Measurements from ENCODE around the gene OTOF. TPM values are rescaled to one million over a fixed set of nuclear protein-coding genes. Genes with fewer than 3 reads are reported as not detected.
"Not testable (repeated sequence)": the region's sequence is repeated elsewhere in the genome, so short reads cannot be mapped to it uniquely, and the experiment has no call there.

The OTOF gene
- total RNA-seq, 2 experiments from 2014 or later = 22.2 to 23.7 TPM

DNA sequence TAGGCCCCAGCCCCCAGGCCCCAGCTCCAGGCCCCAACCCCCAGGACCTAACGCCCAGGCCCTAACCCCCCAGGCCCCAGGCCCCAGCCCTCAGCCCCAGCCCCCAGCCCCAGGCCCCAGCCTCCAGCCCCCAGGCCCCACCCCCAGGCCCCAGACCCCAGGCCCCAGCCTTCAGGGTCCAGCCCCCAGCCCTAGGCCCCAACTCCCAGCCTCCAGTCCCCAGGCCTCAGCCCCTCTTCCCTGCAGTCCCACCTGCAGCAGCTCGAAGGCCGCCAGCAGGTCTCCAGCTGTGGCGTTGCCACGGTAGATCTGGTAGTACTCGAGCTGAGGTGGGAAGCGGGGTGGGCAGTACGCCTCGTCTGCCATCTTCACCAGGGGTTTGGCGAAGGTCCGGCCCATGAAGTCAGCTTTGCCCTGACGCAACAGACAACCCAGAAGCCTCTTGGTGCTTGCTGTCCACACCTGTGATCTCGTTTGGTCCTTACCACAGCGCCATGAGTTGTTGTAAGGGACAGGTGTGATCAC is 3.6 kb downstream of the OTOF start:
- peaks cover 28% of the 10 kb centered on the region for H3K36me3 Mint-ChIP-seq (ENCODE audit: low read depth)
- no peaks in the 10 kb centered on the region for H3K27me3 Mint-ChIP-seq
- peaks cover 12% of the 10 kb centered on the region for H3K4me1 Mint-ChIP-seq
- no peak for DNase-seq
- no peak overlapping the region for H3K4me3 Mint-ChIP-seq
- POLR2A ChIA-PET = no interaction called here
- CTCF ChIA-PET = no interaction called here
- H3K9me3 Mint-ChIP-seq = peaks cover 10% of the 10 kb centered on the region
- H3K27ac Mint-ChIP-seq = no peak overlapping the region

DNA sequence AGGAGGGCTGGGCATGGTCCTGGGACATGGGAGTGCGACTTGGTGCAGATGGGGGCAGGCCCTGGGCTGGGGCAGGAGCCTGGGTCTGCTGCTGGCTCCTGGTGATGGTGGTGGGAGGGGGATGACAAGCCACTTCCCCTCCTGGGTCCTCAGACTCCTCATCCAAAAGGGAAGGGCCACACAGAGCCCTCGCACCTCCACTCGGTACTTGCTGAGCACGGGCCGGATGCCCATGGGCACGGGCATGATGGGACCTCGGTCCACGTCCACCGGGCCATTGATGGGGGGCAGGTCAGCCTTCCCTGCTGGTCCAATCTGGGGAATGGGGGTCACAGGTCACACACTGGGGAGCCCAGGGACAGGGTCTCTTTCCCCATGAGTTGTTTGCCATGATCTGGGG is 4.1 kb downstream of the OTOF start:
- Mint-ChIP-seq H3K4me3 (no peak overlapping the region), H3K36me3 (ENCODE audit: low read depth) (peaks cover 32% of the 10 kb centered on the region), H3K27me3 (no peaks in the 10 kb centered on the region), H3K27ac (no peak overlapping the region), H3K4me1 (peaks cover 12% of the 10 kb centered on the region), H3K9me3 (peaks cover 12% of the 10 kb centered on the region)
- CTCF ChIA-PET = interaction anchor here (0.5 kb wide), 1 partner anchor 435 kb away, joined by 6 read pairs; no protein-coding TSS in a partner anchor
- no peak for DNase-seq
- POLR2A ChIA-PET = no interaction called here

DNA sequence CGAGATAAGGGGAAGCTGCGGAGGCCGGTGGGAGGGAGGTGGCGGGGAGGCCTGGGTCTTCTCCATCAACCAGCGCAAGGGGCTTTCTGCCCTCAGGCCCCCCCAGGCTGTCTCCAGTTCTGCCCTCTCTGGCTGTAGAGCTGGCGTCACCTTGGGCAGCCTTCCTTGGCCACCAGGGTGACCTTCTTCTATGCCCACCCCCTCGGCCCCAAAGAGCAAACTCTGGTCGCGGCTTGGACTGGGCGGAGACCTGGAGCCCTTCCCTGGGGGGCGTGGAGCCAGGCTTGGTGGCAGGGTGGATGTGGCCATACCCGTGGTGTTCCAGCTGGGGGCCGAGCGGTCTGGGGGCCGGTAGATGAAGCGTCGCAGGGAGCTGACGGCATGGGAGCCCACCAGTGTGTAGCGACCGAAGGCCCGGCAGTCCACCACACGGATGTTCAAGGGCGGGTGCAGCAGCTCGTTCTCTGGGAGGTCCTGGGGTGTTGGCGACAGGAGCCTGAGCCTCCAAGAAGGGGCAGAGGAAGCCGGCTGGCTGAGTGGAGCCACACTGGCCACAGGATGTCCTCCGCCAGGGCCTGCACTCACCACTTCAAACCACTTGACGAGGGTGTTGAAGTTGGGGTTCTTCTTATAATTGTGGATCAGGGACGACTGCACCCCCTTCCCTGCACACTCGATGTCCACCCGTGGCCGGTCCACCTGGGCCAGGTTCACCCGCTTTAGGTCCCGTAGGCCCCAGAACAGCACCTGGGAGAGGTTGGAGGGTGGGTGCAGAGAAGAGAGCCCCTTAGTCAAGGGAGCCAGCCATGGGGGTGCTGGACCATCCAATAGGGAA is 4.9 kb downstream of the OTOF start:
- Mint-ChIP-seq H3K9me3 (peaks cover 14% of the 10 kb centered on the region), H3K27ac (no peak overlapping the region), H3K36me3 (ENCODE audit: low read depth) (peaks cover 36% of the 10 kb centered on the region), H3K4me3 (no peak overlapping the region), H3K27me3 (no peaks in the 10 kb centered on the region), H3K4me1 (peaks cover 11% of the 10 kb centered on the region)
- DNase-seq = no peak
- ChIA-PET CTCF (no interaction called here), POLR2A (no interaction called here)

DNA sequence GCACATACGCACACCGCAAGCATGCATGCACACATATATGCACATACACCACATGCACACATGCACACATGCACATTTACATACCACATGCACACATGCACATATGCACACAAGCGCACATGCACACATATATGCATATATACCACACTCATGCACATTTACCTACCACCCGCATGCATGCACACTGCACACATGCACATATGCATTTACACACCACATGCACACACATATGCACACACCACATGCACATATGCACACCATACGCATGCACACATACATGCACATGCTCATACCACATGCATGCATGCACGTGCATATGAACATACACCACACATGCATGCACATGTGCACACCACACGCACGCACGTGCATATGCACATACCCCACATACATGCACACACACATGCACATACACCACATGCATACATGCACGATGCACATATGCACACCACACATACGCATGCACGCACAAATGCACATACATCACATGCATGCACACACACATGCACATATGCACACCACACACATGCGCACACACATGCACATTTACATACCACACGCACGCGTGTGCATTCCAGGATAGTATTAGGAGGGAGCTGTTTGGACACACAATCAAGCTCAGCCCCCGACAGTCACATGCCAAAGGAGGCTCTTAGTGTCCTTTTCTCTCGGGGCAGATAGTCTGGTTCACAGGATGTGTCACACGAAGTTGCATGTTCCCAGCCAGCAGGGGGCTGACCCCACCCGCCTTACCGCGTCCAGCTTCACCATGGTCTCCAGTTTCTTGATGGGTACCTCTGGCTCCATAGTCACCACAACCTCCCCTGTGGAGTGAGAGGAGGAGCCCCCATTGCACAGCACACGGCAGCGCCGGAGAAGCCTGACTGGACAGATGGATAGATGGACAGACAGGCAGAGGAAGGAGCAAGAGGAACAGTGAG is 5.9 kb downstream of the OTOF start:
- peaks cover 14% of the 10 kb centered on the region for H3K9me3 Mint-ChIP-seq
- peaks cover 4% of the 10 kb centered on the region for H3K4me1 Mint-ChIP-seq
- peaks cover 36% of the 10 kb centered on the region for H3K36me3 Mint-ChIP-seq (ENCODE audit: low read depth)
- POLR2A ChIA-PET = no interaction called here
- no peak for DNase-seq
- no peak overlapping the region for H3K4me3 Mint-ChIP-seq
- CTCF ChIA-PET = no interaction called here
- H3K27me3 Mint-ChIP-seq = no peaks in the 10 kb centered on the region
- H3K27ac Mint-ChIP-seq = no peak overlapping the region

DNA sequence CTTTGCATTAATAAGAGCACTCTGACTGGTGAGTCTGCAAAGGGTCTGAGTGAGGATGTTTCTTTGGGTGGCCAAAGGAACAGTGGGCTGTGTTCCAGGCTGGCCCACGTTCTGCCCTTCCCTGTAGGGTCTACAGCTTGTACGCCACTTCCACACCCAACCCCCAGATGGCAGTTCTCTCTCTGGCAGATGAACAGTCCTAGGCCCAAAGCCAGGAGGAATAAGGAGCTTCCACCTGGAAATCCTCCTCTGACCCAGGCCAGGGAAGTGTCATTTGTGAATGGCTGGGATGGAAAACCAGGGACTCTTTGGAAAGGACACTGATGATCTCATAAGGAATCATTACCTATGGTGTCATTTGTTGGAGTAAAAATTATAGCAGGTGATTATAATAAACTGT is 6.6 kb downstream of the OTOF start:
- no peaks in the 10 kb centered on the region for H3K27me3 Mint-ChIP-seq
- peaks cover 2% of the 10 kb centered on the region for H3K4me1 Mint-ChIP-seq

DNA sequence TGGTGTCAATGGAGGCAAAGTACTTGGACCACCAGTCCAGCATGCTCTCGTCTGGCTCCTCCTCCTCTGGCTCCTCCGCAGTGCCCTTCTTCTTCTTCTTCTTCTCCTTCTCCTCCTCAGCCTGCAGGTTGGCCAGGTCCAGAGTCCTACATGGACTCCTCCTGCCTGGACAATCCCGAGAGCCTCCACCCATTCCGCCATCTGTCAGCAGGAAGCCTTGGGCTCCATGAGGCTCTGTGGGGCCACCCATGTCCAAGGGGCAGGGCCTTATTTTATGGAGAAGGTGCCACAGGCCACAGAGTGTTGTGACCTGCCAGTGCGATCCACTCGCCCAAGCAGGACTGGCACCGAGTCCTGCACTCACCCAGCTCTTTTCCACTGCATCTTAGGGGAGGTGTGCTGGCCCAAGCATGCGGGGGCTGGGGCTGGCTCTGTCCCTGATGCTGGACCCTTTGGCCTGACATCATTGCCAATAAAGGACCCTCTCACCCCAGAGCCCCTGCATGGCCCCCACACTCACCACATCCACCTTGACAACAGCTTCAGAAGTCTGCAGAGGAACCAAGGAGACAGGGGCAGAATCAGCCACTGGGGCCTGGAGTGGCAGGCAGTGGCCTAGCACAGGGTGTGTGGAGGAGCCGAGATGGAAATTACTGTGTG is 7.2 kb downstream of the OTOF start:
- Mint-ChIP-seq H3K9me3 (peaks cover 14% of the 10 kb centered on the region), H3K4me3 (no peak overlapping the region), H3K27me3 (no peaks in the 10 kb centered on the region), H3K4me1 (peaks cover 2% of the 10 kb centered on the region), H3K36me3 (ENCODE audit: low read depth) (peaks cover 36% of the 10 kb centered on the region), H3K27ac (no peak overlapping the region)
- DNase-seq = no peak
- ChIA-PET POLR2A (no interaction called here), CTCF (interaction anchor here (1.4 kb wide), 1 partner anchor 207 kb away, joined by 3 read pairs; no protein-coding TSS in a partner anchor)

More for the DNA sequence above, 6.6 kb downstream of the OTOF start:
- POLR2A ChIA-PET = no interaction called here
- no peak for DNase-seq
- peaks cover 14% of the 10 kb centered on the region for H3K9me3 Mint-ChIP-seq
- H3K36me3 Mint-ChIP-seq (ENCODE audit: low read depth) = peaks cover 36% of the 10 kb centered on the region
- CTCF ChIA-PET = no interaction called here
- H3K4me3 Mint-ChIP-seq = no peak overlapping the region
- no peak overlapping the region for H3K27ac Mint-ChIP-seq

DNA sequence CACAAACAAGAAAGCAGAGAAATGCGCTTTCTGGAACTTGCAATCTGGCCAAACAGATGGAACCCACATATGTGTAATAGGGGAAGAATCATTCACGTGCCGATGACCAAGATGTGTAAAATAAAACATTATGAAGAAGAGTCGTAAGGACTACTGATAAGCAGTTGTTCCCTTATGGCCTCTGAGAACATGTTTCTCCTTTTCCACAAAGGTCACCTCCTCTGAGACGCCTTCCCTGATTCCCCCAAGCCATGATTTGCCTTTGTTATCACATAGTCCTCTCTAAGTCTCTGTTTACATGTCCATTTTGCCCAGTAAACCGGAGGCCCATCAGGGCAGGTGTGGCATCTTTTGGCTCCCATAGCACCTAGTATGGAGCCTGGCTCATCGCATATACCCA is 8.0 kb downstream of the OTOF start:
- H3K4me3 Mint-ChIP-seq = no peak overlapping the region
- H3K27me3 Mint-ChIP-seq = no peaks in the 10 kb centered on the region
- ChIA-PET CTCF (interaction anchor here (0.9 to 1.5 kb wide), 9 partner anchors 12 to 286 kb away, joined by 3 to 6 read pairs (median 3); no protein-coding TSS in a partner anchor), POLR2A (interaction anchor here (1.0 kb wide), 1 partner anchor 124 kb away, joined by 4 read pairs; the partner anchor contains the start of gene SELENOI)
- peaks cover 1% of the 10 kb centered on the region for H3K4me1 Mint-ChIP-seq
- DNase-seq = no peak
- H3K36me3 Mint-ChIP-seq (ENCODE audit: low read depth) = peaks cover 36% of the 10 kb centered on the region
- peaks cover 14% of the 10 kb centered on the region for H3K9me3 Mint-ChIP-seq
- H3K27ac Mint-ChIP-seq = no peak overlapping the region

DNA sequence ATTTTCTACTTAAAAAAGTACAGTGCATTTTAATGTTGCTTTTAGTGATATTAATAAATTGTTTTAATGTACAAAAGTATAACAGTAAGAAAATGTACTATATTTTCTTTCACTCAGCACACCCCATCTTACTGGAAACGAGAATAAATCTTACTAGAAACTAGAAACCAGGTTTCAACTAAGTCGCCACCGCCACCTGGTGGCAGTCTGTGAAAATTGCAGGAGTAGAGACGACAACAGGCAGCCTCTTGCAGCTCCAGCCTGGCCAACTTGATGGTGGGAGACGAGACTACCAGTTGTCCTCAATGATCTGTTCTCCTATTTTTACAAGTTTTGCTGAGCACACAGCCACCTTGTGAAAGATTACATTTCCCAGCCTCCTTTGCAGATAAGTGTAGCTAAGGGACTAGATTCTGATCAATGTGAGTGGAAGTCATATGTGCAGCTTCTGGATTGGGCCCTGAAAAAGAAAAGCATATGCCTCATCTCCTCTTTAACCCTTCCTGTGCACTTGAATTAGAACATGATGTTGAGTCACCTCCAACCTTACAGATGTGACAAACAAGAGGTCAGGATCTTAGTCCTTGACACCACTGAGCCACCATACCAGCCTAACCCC is 8.7 kb downstream of the OTOF start:
- Mint-ChIP-seq H3K9me3 (peaks cover 14% of the 10 kb centered on the region), H3K4me3 (no peak overlapping the region), H3K36me3 (ENCODE audit: low read depth) (peaks cover 36% of the 10 kb centered on the region), H3K4me1 (no peaks in the 10 kb centered on the region), H3K27ac (no peak overlapping the region), H3K27me3 (no peaks in the 10 kb centered on the region)
- POLR2A ChIA-PET = interaction anchor here (1.0 kb wide), 1 partner anchor 124 kb away, joined by 4 read pairs; the partner anchor contains the start of gene SELENOI
- DNase-seq = peak; percentile 78
- CTCF ChIA-PET = interaction anchor here (0.9 to 1.5 kb wide), 11 partner anchors 9 to 285 kb away, joined by 3 to 6 read pairs (median 3); partner anchors contain the start of gene OTOF

DNA sequence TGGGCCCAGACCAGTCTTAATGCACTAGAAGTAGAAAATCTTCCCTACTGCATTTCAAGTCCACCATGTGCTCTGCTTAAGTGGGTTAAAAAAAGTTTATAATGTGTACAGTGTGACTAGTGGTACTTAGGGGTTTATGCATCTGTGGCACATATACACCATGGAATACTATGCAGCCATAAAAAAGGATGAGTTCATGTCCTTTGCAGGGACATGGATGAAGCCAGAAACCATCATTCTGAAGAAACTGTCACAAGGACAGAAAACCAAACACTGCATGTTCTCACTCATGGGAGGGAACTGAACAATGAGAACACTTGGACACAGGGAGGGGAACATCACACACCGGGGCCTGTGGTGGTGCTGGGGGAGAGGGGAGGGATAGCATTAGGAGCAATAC is 9.4 kb downstream of the OTOF start:
- H3K4me3 Mint-ChIP-seq, DNase-seq, H3K27me3 Mint-ChIP-seq, H3K27ac Mint-ChIP-seq, H3K4me1 Mint-ChIP-seq, POLR2A ChIA-PET: not testable (repeated sequence)
- H3K9me3 Mint-ChIP-seq = peaks cover 14% of the 10 kb centered on the region
- CTCF ChIA-PET = interaction anchor here (0.9 to 1.0 kb wide), 2 partner anchors 9 to 18 kb away, joined by 3 to 5 read pairs; partner anchors contain the start of gene OTOF
- peaks cover 36% of the 10 kb centered on the region for H3K36me3 Mint-ChIP-seq (ENCODE audit: low read depth)

DNA sequence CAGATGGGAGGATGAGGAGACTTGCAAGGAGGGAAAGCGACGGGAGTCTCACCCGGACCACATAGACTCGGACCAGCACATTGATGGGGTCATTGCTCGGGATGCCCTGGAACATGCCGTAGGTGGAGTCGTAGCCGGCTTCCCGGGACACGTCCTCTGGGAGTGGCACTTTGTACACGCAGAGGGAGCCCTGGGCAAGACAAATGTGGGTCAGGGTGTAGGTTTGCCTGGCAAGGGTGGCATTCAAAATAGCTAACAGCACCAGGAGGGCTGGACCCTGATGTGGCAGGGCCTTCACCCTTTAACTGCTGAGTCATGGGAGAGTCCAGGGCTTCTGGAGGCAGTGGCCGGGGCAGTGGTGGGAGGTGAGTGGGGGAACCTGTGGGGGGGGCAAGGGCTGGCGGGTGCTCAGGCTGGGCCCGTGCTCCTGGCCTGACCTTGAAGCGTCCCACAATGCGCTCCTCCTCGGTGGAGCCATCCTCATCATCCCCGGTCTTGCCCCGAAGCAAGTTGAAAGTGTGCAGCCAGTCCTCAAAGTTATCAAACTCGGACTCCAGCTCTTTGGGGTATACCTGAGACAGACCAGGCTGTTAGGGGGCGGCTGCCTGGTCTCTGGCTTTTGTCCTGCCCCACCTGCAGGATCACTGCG is 11.1 kb downstream of the OTOF start:
- Mint-ChIP-seq H3K27me3 (no peaks in the 10 kb centered on the region), H3K9me3 (peaks cover 11% of the 10 kb centered on the region), H3K36me3 (ENCODE audit: low read depth) (peaks cover 27% of the 10 kb centered on the region), H3K27ac (no peak overlapping the region), H3K4me3 (no peak overlapping the region), H3K4me1 (no peaks in the 10 kb centered on the region)
- ChIA-PET CTCF (interaction anchor here (1.3 kb wide), 1 partner anchor 17 kb away, joined by 3 read pairs; no protein-coding TSS in a partner anchor), POLR2A (interaction anchor here (1.0 kb wide), 1 partner anchor 16 kb away, joined by 3 read pairs; no protein-coding TSS in a partner anchor)
- DNase-seq = no peak

DNA sequence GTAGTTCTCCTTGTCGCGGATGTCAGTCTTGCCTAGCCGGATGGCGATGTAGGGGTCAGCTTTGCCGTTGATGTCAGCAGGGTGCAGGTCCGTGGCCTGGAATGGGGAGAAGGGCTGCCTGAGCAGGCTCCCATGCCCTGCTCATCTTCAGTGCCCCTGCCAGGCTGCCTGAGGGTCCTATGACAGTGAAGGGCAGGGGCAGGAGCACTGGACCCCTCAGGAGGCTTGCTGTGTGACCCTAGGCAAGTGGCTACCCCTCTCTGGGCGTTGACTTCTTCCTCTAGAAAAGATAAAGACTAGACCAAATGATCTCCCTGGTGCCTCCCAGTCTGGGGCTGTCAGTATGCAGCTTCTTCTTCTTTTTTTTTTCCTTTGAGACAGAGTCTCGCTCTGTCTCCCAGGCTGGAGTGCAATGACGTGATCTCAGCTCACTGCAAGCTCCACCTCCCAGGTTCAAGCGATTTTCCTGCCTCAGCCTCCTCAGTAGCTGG is 11.9 kb downstream of the OTOF start:
- Mint-ChIP-seq H3K36me3 (ENCODE audit: low read depth) (peaks cover 22% of the 10 kb centered on the region), H3K27ac (no peak overlapping the region), H3K4me1 (no peaks in the 10 kb centered on the region), H3K27me3 (no peaks in the 10 kb centered on the region), H3K9me3 (peaks cover 8% of the 10 kb centered on the region), H3K4me3 (no peak overlapping the region)
- POLR2A ChIA-PET = no interaction called here
- no peak for DNase-seq
- CTCF ChIA-PET = no interaction called here
